Measurements from ENCODE around the gene CD7.

The CD7 gene

DNA sequence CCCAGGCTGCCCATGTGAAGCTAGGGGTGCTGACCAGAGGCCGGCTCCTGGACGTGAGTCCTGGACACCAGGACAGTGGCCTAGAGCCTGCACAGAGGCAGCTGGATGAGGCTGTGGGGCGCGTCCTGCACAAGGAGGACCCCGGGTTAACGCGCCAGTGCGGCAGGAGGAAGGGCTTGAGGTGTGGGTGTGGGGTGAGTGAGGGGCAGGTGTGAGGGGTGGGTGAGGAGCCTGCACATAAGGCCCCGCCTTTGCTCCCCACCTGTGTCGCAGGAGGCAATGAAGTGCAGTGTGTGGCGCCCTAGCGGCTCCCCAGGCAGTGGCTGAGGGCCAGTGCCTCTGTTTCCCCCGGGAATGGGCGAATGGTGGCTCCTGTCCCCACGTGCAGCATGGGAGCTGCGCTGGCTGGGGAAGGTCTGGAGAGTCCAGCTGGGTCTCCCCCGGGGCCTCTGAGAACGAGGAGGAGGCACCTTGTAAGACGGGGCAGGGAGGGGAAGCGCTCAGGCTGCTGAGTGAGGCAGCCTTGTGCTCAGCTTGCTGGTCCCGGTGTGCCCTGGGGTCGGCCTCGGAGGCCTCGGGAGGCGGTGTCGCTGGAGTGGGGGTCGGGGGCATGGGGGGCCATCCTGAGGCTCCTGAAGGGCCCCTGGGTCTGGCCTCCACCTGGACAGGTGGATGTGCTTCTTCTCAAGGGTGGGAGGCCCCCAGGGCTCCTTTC, 3.2 kb downstream of the CD7 start:
- DNase-seq, result no peak

DNA sequence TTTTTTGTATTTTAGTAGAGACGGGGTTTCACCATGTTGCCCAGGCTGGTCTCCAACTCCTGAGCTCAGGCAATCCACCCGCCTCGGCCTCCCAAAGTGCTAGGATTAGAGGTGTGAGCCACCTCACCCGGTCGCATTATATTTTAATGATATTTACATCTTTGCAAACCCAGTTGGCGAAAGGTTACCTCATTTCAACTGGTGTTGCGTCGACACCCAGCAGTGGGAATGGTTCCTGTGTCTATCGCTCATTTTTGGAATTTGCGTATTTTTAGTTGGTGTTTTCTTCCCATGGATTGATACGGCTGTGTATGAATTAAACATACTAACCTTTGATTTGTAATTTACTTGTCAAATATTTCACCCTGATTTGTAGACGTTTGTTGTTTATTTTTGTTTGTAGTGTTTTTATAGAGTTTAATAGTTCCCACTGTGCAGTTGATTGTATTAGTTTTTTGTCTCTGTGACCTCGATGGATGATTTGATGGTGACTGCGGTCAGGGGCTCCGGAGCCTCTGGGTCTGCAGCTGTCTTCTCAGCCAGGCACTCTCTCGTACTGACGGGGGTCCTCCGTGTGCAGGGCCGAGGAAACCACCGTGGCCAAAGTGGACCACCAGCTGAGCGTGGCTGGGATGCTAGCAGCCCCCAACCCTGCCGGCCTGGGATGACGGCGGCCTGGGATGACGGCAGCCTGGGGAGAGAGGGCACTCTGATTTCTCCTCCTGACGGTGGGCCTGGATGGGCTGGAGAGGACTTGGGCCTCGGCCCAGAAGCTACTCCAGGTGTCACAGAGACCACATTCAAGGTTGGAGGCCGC, 4.0 kb downstream of the CD7 start:
- DNase-seq, result no peak

DNA sequence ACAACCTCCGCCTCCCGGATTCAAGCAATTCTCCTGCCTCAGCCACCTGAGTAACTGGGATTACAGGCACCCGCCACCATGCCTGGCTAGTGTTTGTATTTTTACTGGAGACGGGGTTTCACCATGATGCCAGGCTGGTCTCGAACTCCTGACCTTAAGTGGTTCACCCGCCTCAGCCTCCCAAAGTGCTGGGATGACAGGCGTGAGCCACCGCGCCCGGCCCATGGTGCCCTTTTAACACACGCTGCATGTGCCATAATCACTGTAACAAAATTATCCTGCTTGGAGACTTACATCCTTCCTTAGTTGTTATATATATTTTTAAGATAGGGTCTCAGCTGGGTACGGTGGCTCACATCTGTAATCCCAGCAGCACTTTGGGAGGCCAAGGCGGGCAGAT, 5.4 kb downstream of the CD7 start:
- no peak for DNase-seq

DNA sequence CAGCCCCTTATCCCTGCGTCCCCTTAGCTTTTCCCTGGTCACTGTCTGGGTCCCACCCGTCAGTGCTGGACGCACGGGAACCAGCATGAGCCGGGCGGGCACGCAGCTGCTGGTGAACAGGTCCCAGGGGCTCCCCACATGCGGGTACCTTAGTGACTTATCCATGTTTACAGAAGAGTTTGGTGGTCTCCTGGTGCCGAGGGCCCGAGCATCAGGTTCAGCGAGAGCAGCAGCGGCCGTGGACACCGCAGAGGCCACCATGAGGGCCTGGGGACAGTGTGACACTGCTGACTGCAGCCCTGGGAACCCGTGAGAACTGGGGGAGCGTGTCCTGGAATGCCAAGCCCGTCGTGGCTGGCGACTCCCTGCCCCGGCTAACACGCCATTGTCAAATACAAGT, 6.5 kb downstream of the CD7 start:
- no peak for DNase-seq

DNA sequence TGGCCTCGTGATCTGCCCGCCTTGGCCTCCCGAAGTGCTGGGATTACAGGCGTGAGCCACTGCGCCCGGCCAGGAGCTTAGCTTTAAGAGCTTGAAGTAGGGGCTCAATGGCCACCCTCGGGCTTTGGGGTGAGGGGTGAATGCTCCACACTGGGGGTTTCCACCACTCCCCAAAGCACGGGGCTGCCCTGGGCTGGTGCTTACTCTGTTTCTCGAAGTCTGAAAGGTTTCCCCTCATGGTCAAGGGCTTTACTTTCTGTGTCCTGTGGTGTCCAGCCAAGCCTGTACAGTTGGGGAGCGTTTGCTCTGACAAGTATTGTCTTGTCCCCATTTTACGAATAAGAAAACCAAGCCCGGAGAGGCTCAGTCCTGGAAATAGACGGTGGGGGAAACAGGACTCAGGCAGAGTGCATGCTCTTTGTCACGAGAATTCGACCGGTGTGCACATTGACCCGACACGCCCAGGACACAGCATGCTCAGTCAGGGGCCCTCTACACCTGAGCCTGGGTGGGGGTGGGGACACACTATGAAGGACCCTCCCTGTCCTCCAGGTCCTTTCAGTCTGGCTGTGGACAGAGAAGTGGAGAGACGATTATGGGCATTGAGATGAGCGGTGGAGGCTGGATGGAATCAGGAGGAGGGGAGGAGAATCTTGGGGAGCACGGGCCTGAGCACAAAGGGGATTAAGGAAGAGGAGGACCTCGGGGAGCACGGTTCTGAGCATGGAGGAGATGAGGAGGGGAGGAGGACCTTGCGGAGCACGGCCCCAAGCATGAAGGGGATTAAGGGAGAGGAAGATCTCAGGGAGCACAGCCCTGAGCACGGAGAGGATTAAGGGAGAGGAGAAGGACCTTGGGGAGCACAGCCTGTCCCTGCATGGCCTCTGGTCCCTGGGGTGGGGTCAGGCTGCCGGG, 7.5 kb downstream of the CD7 start:
- no peak for DNase-seq

DNA sequence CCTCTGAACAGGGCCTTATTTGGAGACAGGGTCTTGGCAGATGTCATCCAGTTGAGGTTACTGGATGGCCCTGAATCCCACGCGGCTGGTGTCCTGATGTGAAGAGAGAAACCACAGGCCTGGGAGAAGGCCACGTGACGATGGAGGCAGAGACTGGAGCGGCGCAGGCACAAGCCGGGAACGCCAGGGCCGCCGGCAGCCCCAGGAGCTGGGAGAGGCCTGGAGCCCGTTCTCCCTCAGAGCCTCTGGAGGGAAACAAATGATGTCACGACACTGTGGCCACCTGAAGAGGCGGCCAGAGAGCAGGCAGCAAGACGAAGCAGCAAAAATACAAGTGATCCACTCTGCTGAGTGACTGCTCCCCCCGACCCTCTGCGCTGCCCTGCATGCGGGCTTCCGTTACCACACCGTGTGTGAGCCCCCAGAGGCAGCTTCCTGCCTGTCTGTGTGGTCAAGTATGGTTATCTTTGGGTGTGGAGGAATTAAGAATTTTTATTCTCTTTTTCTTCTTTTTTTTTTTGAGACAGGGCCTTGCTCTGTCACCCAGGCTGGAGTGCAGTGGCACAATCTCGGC, 11.6 kb downstream of the CD7 start:
- DNase-seq, result no peak

DNA sequence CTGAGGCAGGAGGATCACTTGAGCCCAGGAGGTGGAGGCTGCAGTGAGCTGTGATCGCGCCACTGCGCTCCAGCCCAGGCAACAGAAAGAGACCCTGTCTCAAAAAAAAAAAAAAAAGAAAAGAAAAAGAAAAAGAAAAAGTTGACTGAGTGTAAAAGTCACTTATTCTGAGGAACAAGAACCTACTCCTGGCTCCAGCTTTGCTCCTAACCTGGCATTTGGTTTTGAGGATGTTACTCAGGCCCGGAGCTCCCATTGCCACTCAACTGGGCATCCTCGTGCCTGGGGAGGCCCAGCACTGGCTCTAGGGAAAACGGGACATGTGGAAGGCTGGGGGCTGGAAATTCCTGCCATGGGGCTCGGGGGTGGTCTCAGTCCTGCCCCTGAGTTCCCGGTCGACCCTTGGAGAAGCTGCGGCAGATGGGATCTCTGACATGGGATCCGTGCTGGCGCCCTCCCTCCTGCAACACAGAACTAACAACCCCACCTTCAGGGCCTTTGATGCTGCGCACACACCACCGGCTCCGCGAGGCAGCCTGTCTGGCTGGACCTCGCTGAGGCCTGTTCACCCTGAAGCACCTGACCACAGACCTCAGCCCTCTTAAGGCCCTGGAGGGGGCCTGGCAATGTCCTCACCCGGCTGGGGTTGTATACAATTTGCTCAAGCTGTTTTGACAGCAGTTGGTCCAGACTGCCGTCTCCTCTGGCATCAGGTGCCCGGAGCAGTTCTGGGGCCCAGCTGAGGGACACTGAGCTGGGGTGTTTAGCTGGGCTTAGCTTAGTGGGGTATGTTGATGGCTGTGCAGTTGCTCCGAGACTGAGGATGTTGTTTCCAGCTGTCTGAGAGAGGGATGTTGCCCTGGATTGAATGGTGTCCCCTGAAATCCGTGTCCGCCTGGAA, 12.3 kb downstream of the CD7 start:
- DNase-seq, result no peak

DNA sequence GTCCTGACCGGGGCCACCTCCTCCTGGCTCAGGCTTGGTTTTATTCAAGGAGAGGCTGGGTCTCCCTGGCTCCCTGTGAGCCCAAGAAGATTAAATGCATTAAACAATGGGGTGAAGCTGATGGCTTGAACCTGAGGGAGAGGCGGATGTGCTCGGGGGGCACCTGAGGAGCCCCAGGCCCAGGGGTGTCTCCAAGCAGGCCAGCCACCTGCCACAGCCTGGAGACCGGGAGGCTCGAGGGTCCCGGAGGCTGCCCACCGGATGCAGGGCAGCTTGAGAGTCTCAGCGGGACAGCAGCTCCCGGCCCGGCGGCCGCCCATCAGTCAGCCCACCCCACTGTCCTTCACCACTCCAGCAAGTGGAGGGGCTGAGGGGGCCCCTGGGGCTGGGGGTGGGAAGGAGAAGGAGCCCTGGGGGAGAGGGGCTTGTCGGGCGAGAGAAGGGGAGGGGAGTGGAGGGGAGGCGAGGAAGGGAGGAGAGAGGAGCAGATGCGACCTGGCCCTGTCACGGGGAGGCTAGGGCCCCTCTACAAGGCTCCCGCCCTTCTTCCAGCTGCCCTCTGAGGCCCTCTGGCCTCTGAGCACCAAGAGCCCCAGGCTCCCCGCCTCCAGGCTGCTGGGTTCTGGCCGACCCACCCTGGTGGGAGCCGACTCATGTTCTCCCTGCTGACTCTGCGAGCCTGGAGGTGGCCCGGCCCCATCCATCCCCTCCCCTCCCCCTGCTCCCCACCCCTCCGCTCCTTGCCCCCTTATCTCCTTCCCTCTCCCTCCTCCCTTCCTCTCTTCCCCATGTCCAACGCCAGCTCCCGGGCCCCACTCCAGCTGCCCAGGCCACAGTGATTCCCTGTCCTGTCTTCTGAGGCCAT, 13.2 kb downstream of the CD7 start:
- DNase-seq, result no peak

DNA sequence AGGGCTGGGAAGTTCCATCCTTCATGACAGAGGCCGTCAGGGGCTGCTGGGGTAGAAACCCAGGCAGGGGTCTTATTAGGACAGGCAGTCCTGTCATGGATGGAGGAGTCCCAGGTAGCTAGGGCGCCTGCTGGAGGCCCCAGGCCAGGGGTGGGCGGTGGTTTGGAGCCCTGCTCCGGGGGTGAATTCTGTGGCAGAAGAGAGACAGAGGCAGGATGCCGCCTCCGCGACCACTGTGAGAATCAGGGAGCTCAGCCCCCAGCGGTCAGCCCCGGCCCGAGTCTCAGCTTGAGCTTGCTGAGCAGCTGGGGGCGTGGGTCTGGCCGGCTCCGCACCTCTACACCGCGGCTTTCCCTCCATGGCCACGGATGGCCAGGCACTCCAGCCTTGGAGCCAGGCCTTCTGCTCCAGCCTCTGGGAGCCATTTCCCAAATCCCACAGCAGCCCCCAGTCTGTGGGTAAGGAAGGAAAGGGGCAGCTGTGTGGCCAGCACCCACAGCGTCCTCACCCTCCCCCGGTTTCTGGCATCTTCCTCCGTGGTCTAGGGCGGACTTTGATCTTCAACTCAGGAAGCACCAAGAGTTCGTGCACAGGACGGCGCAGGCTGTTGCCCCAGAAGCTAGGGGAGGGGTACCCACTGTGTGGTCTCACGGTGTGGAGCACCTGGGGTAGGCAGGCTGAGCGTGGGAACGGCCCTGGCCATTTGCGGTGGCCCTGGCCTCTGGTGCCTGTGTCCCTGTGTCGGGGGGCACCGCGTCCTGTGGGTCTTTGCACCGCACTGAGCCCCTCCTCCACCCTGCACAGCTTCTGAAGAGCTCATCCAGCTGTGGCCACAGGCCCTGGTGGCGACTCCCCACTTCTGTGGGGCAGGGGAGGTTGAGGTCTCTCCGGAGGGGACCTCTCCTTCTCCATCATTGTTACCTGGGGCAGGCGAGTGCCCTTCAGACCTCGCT, 14.1 kb downstream of the CD7 start:
- DNase-seq, result no peak

DNA sequence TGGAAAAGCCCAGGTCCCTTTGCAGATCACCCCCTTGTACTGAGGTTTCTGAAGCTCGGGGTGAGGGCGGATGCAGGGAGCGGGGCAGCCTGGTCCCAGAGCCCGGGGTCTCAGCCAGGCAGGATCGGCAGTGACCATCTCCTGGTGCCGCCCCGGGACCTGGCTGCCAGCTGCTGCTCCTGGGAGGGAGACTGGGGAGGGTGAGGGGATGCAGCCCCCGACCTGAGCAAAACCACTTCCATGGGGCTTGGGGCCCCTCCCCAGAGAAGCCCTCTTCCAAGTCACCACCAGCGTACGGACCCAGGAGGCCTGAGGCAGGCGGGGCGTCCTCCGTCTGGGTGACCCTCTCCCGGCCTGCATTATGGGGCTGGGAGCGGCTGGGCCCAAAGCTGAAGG, 14.8 kb downstream of the CD7 start:
- no peak for DNase-seq

DNA sequence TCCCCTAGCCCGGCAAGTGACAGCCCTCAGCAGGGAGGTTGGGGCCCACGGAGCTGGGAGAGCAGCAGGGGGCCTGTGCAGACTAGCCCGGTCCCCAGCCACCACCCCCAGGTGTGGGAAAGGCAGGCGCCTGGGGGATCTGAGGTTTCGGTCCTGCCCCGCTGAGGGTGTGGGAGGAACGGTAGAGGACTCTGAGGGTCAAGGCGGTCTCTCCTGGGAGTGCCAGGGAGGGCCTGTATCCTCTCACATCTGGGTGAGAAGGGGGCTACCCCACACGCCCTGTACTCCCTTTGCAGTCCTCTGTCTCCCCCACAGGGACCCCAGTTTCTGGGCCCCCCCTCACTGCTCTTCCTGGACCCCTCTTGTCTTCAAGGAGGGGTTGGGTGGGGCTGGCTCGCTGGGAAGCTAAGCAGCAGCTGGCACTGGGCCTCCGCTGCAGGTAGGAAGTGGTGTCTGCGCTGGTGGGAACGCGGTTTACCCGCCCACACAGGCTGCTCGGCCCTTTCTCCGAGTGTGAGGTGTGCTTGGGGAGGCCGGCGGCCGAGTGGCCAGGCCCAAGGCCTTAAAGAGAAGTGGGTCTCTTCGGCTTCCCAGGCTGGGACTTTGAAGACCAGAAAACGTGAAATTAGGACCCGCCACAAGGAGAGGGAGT, 15.4 kb downstream of the CD7 start:
- DNase-seq, result no peak

DNA sequence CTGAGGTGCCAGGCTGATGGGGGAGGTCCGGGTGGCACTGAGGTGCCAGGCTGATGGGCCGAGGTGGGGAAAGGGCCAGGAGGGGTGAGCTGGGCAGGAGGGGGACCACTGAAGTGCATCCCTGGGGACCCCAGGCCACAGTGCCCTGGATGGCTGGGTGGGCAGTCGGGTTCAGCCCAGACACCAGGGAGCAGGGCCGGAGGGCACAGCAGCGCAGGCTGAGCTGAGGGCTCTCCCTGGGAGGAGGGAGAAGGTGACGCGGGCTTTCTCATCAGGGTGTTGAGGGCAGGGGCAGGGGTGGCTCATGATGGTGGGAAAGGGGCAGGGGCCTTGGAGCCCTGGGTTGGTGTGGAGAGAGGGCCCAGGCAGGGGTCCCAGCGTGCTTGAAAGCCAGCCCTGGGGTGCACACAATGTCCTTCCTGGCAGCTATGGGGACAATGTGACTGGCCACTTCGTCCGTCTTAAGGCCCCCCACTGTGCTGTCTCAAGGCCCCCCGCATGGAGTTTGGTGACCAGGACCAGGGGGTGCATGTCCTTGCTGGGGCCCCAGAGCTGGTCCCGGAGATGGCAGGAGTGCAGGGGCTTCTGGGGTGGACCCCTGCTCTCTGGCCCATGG, 16.0 kb downstream of the CD7 start:
- DNase-seq, result no peak

DNA sequence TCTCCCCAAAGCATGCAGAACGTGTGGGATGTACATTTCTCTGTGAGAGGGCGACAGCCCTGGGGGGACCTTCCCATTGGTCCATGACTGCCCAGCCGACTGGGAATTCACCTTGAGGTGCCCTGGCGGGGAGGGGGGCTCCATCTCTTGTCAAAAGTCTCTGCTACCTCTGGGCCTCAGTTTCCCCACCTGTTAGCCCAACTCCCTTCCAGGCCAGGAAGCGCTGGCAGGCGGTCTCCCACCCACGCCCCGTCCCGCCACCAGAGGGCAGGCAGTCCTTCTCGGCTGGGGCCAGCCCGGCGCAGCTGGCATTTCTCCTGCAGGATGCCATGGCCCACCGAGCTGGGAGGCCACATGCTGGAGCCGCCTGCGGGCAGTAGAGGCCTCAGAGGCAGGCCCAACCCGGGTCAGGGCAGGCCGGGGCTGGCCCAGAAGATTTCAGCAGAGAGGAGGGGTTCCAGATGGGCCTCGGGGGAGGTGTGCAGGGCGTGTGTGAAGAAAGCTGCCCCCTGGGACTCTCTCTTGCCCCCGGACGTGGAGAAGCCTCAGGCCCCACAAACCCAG, 16.6 kb downstream of the CD7 start:
- DNase-seq, result no peak

DNA sequence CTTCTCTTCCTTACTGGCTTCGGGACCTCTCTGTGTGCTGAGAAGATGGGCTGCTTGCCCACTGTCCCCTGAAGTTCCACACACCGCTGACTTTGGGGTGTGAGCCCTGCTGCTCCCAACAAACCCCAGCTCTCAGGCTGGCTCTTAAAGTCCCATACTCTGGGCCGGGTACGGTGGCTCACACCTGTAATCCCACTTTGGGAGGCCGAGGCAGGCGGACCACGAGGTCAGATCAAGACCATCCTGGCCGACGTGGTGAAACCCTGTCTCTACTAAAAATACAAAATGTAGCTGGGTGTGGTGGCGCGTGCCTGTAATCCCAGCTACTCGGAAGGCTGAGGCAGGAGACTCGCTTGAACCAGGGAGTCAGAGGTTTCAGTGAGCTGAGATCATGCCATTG, 17.2 kb downstream of the CD7 start:
- DNase-seq, result no peak

DNA sequence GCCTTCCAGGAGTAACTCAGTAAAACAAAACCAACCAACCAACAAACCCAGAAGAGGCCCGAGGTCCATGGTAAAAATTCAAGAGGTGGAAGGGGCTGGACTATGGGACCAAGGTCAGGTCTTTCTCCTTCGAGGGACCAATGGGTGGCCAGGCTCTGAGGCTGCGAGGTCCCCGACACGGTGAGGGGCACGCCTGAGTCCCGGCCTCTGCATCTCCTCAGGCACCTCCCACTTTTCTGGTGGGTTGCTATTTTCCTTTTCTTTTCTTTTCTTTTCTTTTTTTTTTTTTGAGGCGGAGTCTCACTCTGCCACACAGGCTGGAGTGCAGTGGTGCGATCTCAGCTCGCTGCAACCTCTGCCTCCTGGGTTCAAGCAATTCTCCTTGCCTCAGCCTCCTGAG, 18.0 kb downstream of the CD7 start:
- DNase-seq, result no peak

DNA sequence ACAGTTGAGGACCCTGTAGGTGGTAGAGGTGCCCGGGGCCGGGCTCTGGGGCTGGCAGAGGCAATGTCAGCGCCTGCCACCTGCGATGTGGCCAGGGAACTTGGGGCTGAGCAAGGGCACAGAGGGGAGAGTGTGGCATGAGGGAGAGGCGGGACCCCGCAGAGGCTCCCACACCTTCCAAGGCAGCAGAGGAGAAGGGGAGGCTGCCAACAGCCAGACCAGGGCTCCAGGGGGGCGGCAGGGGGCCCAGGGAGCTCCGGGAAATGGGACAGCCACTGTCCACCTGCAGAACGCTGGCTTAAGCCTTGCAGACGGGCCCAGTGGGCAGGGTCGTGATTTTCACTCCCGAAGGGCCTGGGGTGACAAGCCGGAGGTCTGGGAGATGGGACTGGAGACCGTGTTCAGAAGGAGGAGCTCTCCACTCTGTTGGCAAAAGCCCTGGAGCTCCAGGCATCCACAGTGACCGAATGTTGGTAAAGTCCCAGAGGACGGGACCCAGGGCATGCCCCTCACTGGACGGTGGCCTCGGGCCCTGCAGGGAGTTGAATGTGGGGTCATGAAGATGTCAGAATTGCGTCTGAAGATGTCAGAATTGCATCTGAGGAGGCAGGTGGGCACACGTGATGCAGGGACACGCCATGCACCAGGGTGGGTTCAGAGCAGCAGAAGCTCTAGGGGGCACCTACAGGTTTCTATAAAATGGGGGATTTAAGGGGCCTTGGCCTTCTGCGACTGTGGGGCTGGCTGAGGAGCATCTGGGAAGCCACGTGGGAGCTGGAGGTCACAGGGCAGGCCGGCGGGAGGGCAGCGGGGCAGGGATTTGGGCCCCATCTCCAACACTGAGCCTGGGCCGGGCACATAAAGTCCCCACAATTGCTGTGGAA, 18.6 kb downstream of the CD7 start:
- DNase-seq, result no peak

All from NCI-H524 treated with DMSO at 0.1 percent for 48 hours (cell line).